K562 (cell line): ENCODE measurements around the gene AP1M2. TPM values are rescaled to one million over a fixed set of nuclear protein-coding genes. Genes with fewer than 3 reads are reported as not detected.

ENCODE experiments used
- ATAC-seq: fragments of 200-7000 bp; cut with Tn5 transposase; 3 replicates; pipeline ENCODE4 v1.9.1; 2020; ENCODE audit warnings: moderate library complexity
- BruUV-seq: library from RNA; stranded (reverse); fragments of 400-500 nt; replicated peaks from 2 replicates; lab custom pipeline; 2021; lab: Mats Ljungman, UMichigan
- CTCF ChIA-PET: fragments of 300-600 bp; formaldehyde crosslinking; extraction: SDS; loops from one replicate; lab custom pipeline; 2021; ENCODE audit warnings: low intra/inter-chr PET ratio; lab: Yijun Ruan, JAX
- POLR2A ChIA-PET: fragments of 300-600, 350-650 bp; sonication (Branson Sonifier 250); formaldehyde crosslinking; extraction: SDS; loops from one replicate; lab custom pipeline; 2021; ENCODE audit warnings: antibody characterized with exemption, inconsistent platforms; lab: Yijun Ruan, JAX
- DNase-seq, 4 experiments: peaks; one replicate each; pipeline versions ENCODE4 v3.0.0 to v3.0.0-alpha.2; 2011 to 2018; ENCODE audit warnings: low spot score in 3 of 4, mixed read lengths in 3 of 4; ENCODE audit errors: extremely low read depth in 1 of 4
- FAIRE-seq: peaks from 2 replicates; lab custom pipeline; 2011; peaks lifted over from hg19 to GRCh38; lab: Jason Lieb, UNC
- H2AFZ ChIP-seq: 2 replicates; pipeline ENCODE4 v1.6.0; 2011; ENCODE audit warnings: low read depth, low read length, control low read depth, inconsistent platforms
- H3K27ac ChIP-seq: fragments of 200-600 bp; 3 replicates; pipeline ENCODE4 v1.8.0; 2011; ENCODE audit warnings: low read depth, mild to moderate bottlenecking, control low read depth, inconsistent platforms, low read length, moderate library complexity, mixed read lengths; ENCODE audit errors: extremely low read depth
- H3K27me3 ChIP-seq, 2 experiments: fragments of 300-600 bp in 1 of 2; 2 replicates in 1 of 2; 3 replicates in 1 of 2; pipeline versions ENCODE4 v1.6.0 to v1.8.0; 2011; ENCODE audit warnings: inconsistent platforms in 2 of 2, low read length in 2 of 2, mild to moderate bottlenecking in 1 of 2, mixed read lengths in 1 of 2, moderate library complexity in 1 of 2; ENCODE audit not compliant: control insufficient read depth in 2 of 2, insufficient read depth in 2 of 2
- H3K36me3 ChIP-seq: fragments of 300-600 bp; 3 replicates; pipeline ENCODE4 v1.8.0; 2011; ENCODE audit warnings: mild to moderate bottlenecking, low read length, inconsistent platforms; ENCODE audit not compliant: control insufficient read depth, insufficient read depth
- H3K4me1 ChIP-seq, 2 experiments: fragments of 200-600 bp in 1 of 2; replicated peaks in 1 of 2; 2 replicates in 1 of 2; 3 replicates in 1 of 2; pipeline versions ENCODE4 v1.5.1 to v1.8.0; 2011; ENCODE audit warnings: inconsistent platforms in 2 of 2, low read length in 2 of 2, mild to moderate bottlenecking in 1 of 2, mixed read lengths in 1 of 2, moderate library complexity in 1 of 2; ENCODE audit not compliant: control insufficient read depth in 2 of 2, insufficient read depth in 2 of 2
- H3K4me2 ChIP-seq: 2 replicates; pipeline ENCODE4 v1.6.1; 2011; ENCODE audit warnings: low read length, control low read depth, inconsistent platforms, mixed read lengths; ENCODE audit not compliant: insufficient read depth
- H3K4me3 ChIP-seq: fragments of 200-600 bp; sonication (generic), shearing (Covaris generic); 2 replicates; pipeline ENCODE4 v1.5.1; 2016; ENCODE audit warnings: control low read depth, inconsistent platforms
- H3K79me2 ChIP-seq: fragments of 200-600 bp; 3 replicates; pipeline ENCODE4 v1.8.0; 2011; ENCODE audit warnings: low read length, inconsistent platforms; ENCODE audit not compliant: control insufficient read depth, insufficient read depth
- H3K9ac ChIP-seq, 2 experiments: 2 replicates each; pipeline versions ENCODE4 v1.6.0 to v1.6.1; 2011; ENCODE audit warnings: low read depth in 2 of 2, low read length in 2 of 2, control low read depth in 1 of 2, inconsistent platforms in 1 of 2, mild to moderate bottlenecking in 1 of 2, mixed read lengths in 1 of 2; ENCODE audit not compliant: insufficient read depth in 1 of 2
- H3K9me1 ChIP-seq: one replicate; pipeline ENCODE4 v1.6.0; 2011; ENCODE audit warnings: inconsistent platforms, mild to moderate bottlenecking, low read length, moderate library complexity; ENCODE audit not compliant: control insufficient read depth, insufficient read depth
- H3K9me3 ChIP-seq: replicated peaks from 2 replicates; pipeline ENCODE4 v1.5.1; 2011; ENCODE audit warnings: low read depth, low read length, inconsistent platforms; ENCODE audit not compliant: control insufficient read depth, insufficient read depth
- H4K20me1 ChIP-seq: replicated peaks from 2 replicates; pipeline ENCODE4 v1.6.1; 2011; ENCODE audit warnings: low read length, inconsistent platforms, mixed read lengths; ENCODE audit not compliant: control insufficient read depth, insufficient read depth
- CCAR2 ChIP-seq: fragments of 200-400 bp; formaldehyde crosslinking; IDR thresholded peaks from 2 replicates; pipeline ENCODE4 v1.6.1; 2017; ENCODE audit warnings: mild to moderate bottlenecking, low read depth, low read length
- CREBBP ChIP-seq: IDR thresholded peaks from one replicate; pipeline ENCODE4 v1.6.1; 2012; ENCODE audit warnings: low read depth, mild to moderate bottlenecking, control low read depth, inconsistent platforms, low read length
- EGR1 ChIP-seq: fragments of 450-650 bp; conservative IDR thresholded peaks from 2 replicates; pipeline ENCODE4 v1.6.1; 2017; ENCODE audit warnings: mild to moderate bottlenecking
- HNRNPK ChIP-seq: fragments of 200-400 bp; formaldehyde crosslinking; IDR thresholded peaks from one replicate; pipeline ENCODE4 v1.6.1; 2018; ENCODE audit warnings: mild to moderate bottlenecking, low read depth, low read length; ENCODE audit not compliant: poor library complexity, severe bottlenecking
- HOXB6 ChIP-seq: fragments of 250-450 bp; sonication (Bioruptor Pico); IDR thresholded peaks from 2 replicates; pipeline ENCODE4 v1.5.1; 2022; ENCODE audit warnings: mild to moderate bottlenecking, borderline replicate concordance
- ILF3 ChIP-seq: fragments of 450-650 bp; IDR thresholded peaks from 2 replicates; pipeline ENCODE4 v1.6.1; 2018; ENCODE audit warnings: antibody characterized with exemption, mild to moderate bottlenecking, moderate library complexity, borderline replicate concordance
- MAFF ChIP-seq: IDR thresholded peaks from 2 replicates; pipeline ENCODE4 v1.6.1; 2012; ENCODE audit warnings: low read length, improper control_type of control experiment
- MCM2 ChIP-seq: fragments of 450-650 bp; IDR thresholded peaks from 2 replicates; pipeline ENCODE4 v1.6.1; 2017; ENCODE audit warnings: low read depth, mild to moderate bottlenecking
- NCOA4 ChIP-seq: fragments of 450-650 bp; IDR thresholded peaks from 2 replicates; pipeline ENCODE4 v1.6.1; 2018; ENCODE audit warnings: mild to moderate bottlenecking; ENCODE audit not compliant: partially characterized antibody
- NEUROD1 ChIP-seq: fragments of 150-350 bp; IDR thresholded peaks from 2 replicates; pipeline ENCODE4 v1.6.1; 2014; ENCODE audit warnings: borderline replicate concordance, low read length, low read depth; ENCODE audit not compliant: partially characterized antibody
- RBBP5 ChIP-seq: fragments of 200-600 bp; sonication (generic); IDR thresholded peaks from 2 replicates; pipeline ENCODE4 v1.6.1; 2012; ENCODE audit warnings: borderline replicate concordance, mild to moderate bottlenecking, low read length, control low read depth, inconsistent platforms; ENCODE audit not compliant: insufficient read depth, poor library complexity, severe bottlenecking
- SREBF1 ChIP-seq: fragments of 150-350 bp; IDR thresholded peaks from 2 replicates; pipeline ENCODE4 v1.6.1; 2014; ENCODE audit warnings: antibody characterized with exemption, low read depth, low read length, borderline replicate concordance
- STAT5A ChIP-seq: IDR thresholded peaks from 2 replicates; pipeline ENCODE4 v1.6.1; 2012; ENCODE audit warnings: low read length, inconsistent platforms, borderline replicate concordance
- ZBTB2 ChIP-seq: fragments of 450-650 bp; IDR thresholded peaks from 2 replicates; pipeline ENCODE4 v1.6.1; 2016; ENCODE audit warnings: antibody characterized with exemption
- ZC3H8 ChIP-seq: fragments of 450-650 bp; IDR thresholded peaks from 2 replicates; pipeline ENCODE4 v1.6.1; 2017
- ZNF175 ChIP-seq: fragments of 200-800 bp; sonication (Bioruptor generic); IDR thresholded peaks from 2 replicates; pipeline ENCODE4 v1.6.1; 2016; ENCODE audit warnings: low read depth, mild to moderate bottlenecking, missing genetic modification characterization, missing compliant biosample characterization
- ZNF184 ChIP-seq: sonication (generic); formaldehyde crosslinking; IDR thresholded peaks from 2 replicates; pipeline ENCODE4 v1.5.0; 2020; ENCODE audit warnings: missing genetic modification reagents
- ZZZ3 ChIP-seq: fragments of 450-650 bp; IDR thresholded peaks from 2 replicates; pipeline ENCODE4 v1.6.1; 2016; ENCODE audit warnings: antibody characterized with exemption, mild to moderate bottlenecking, moderate library complexity
- WGBS: fragments of 100-300 bp; shearing (Covaris generic); methylation state at CpG from one replicate; pipeline ENCODE4 v1.1.6; 2016; ENCODE audit warnings: low coverage, mixed read lengths; ENCODE audit not compliant: insufficient coverage; ENCODE audit errors: missing lambda C conversion rate; 5-methylcytosine and 5-hydroxymethylcytosine counted together
- in situ Hi-C: fragments of 300-500 bp; cut with MboI; formaldehyde crosslinking; loops from 4 replicates; pipeline ENCODE4 v1.15.0; 2018; ENCODE audit warnings: inconsistent platforms, mixed read lengths
- intact Hi-C: fragments of 100-400 bp; cut with micrococcal nuclease; formaldehyde crosslinking; loops from 2 replicates; pipeline ENCODE4 v1.14.2; 2022
- polyA plus RNA-seq, 8 experiments: library from polyadenylated mRNA; depleted of rRNA in 4 of 8; stranded (reverse) in 5 of 8; unstranded in 3 of 8; fragments of >200 nt; fragmentation: Nextera tagmentation in 2 of 8; fragmentation: Illumina TruSeq in 1 of 8; extraction: Ambion mirVana in 2 of 8; extraction: Trizol in 1 of 8; gene quantifications; 2 replicates each; pipeline versions ENCODE4 v1.2.1 to v1.2.3, GENCODE V29; 2011 to 2014; ENCODE audit warnings: inconsistent platforms in 1 of 8, missing spikeins in 1 of 8
- total RNA-seq, 7 experiments: library from RNA; depleted of rRNA in 6 of 7; stranded (reverse); fragments of >200 nt in 6 of 7; fragmentation: Illumina TruSeq in 2 of 7; extraction: Trizol in 2 of 7; gene quantifications; 2 replicates each; pipeline versions ENCODE4 v1.2.1 to v1.2.3, GENCODE V29; 2011 to 2021; ENCODE audit warnings: low replicate concordance in 1 of 7

Gene AP1M2
- total and polyA plus RNA-seq, 9 of the 15 experiments (the other 6 are each of a cell fraction or from before 2014, with no cell fraction given): 0.33 to 1.4 (median 0.89) TPM; not detected in 1

GRCh38 chr19:10625762-10626138, 38.6 kb upstream of the AP1M2 start:
- ATAC-seq (no peak), DNase-seq (no peak), FAIRE-seq (no peak)
- Histone ChIP-seq H3K27ac (no peak overlapping the region), H3K36me3 (peaks cover 8% of the 10 kb centered on the region; the same call in 2 of the 3 replicates), H3K9ac (no peak overlapping the region), H3K9me3 (no peaks in the 10 kb centered on the region), H3K4me1 (peaks cover 2 to 14% of the 10 kb centered on the region in 2 experiments; a peak in 4 of 5 replicates), H4K20me1 (no peaks in the 10 kb centered on the region), H3K9me1 (peaks cover 3% of the 10 kb centered on the region), H2AFZ (no peak overlapping the region), H3K27me3 (no peaks in the 10 kb centered on the region), H3K79me2 (no peaks in the 10 kb centered on the region), H3K4me3 (no peak overlapping the region), H3K4me2 (no peak overlapping the region)
- 66% methylated on average over 8 of the region's 10 CpGs for WGBS
- BruUV-seq: no TSS peak
- TF ChIP-seq ZNF175 (CRISPR knock-in tag): no peak
- no peak for TF ChIP-seq MCM2
- TF ChIP-seq ZZZ3: no peak
- no peak for TF ChIP-seq HNRNPK
- no peak for TF ChIP-seq NCOA4
- TF ChIP-seq RBBP5: no peak
- TF ChIP-seq EGR1: no peak
- TF ChIP-seq NEUROD1: no peak
- no peak for TF ChIP-seq ZNF184 (CRISPR knock-in tag)
- no peak for TF ChIP-seq ZBTB2
- TF ChIP-seq ILF3: no peak
- TF ChIP-seq CCAR2: no peak
- TF ChIP-seq MAFF: no peak
- TF ChIP-seq STAT5A: no peak
- no peak for TF ChIP-seq ZC3H8
- no peak for TF ChIP-seq CREBBP
- TF ChIP-seq SREBF1: no peak
- no peak for TF ChIP-seq HOXB6
- ChIA-PET CTCF (no interaction called here), POLR2A (no interaction called here)
- intact Hi-C loops: no loop called here
- in situ Hi-C loops: no loop called here
